PC-3 (cell line): ENCODE results near the gene MPST. TPM values are rescaled to one million over a fixed set of nuclear protein-coding genes. Genes with fewer than 3 reads are reported as not detected.

ENCODE experiments used
- ATAC-seq: fragments of 200-7000 bp; cut with Tn5 transposase; 2 replicates; pipeline ENCODE4 v1.9.1; 2020; ENCODE audit warnings: mild to moderate bottlenecking, moderate library complexity
- BruUV-seq: library from RNA; stranded (reverse); fragments of 400-500 nt; replicated peaks from 2 replicates; lab custom pipeline; 2021; lab: Mats Ljungman, UMichigan
- CTCF ChIA-PET: fragments of 300-600 bp; sonication (Branson Sonifier 250); formaldehyde crosslinking; loops from one replicate; lab custom pipeline; 2022; ENCODE audit warnings: antibody characterized with exemption; lab: Charles Lee
- POLR2A ChIA-PET: fragments of 300-600 bp; sonication (Branson Sonifier 250); formaldehyde crosslinking; loops from one replicate; lab custom pipeline; 2022; ENCODE audit warnings: antibody characterized with exemption; ENCODE audit not compliant: unreplicated experiment; lab: Charles Lee
- DNase-seq: peaks from one replicate; pipeline ENCODE4 v3.0.0-alpha.2; 2015
- H2AFZ ChIP-seq: fragments of 300-600 bp; sonication (generic); 2 replicates; pipeline ENCODE4 v1.6.0; 2016; ENCODE audit warnings: antibody characterized with exemption, low read length
- H3F3A ChIP-seq: fragments of 300-600 bp; sonication (generic); one replicate; pipeline ENCODE4 v1.6.0; 2017; ENCODE audit warnings: antibody characterized with exemption, low read length, control low read depth, mild to moderate bottlenecking; ENCODE audit not compliant: unreplicated experiment
- H3K27ac ChIP-seq: fragments of 300-600 bp; sonication (generic); 2 replicates; pipeline ENCODE4 v1.5.1; 2016; ENCODE audit warnings: mild to moderate bottlenecking, low read length
- H3K27me3 ChIP-seq: fragments of 300-600 bp; sonication (generic); 2 replicates; pipeline ENCODE4 v1.6.1; 2016; ENCODE audit warnings: low read length, mixed read lengths
- H3K36me3 ChIP-seq: fragments of 300-600 bp; sonication (generic); 2 replicates; pipeline ENCODE4 v1.6.1; 2016; ENCODE audit warnings: low read depth, mixed run types, low read length, mixed read lengths
- H3K4me1 ChIP-seq: fragments of 300-600 bp; sonication (generic); 2 replicates; pipeline ENCODE4 v1.5.1; 2016; ENCODE audit warnings: low read length; ENCODE audit not compliant: insufficient read depth
- H3K4me2 ChIP-seq: fragments of 300-600 bp; sonication (generic); 2 replicates; pipeline ENCODE4 v1.6.0; 2016; ENCODE audit warnings: low read length
- H3K4me3 ChIP-seq: fragments of 300-600 bp; sonication (generic); 2 replicates; pipeline ENCODE4 v1.5.1; 2016; ENCODE audit warnings: mild to moderate bottlenecking, low read length, mixed read lengths
- H3K79me2 ChIP-seq: fragments of 300-600 bp; sonication (generic); 2 replicates; pipeline ENCODE4 v1.6.1; 2017; ENCODE audit warnings: low read length, mixed read lengths
- H3K9ac ChIP-seq: fragments of 300-600 bp; sonication (generic); 2 replicates; pipeline ENCODE4 v1.6.0; 2016; ENCODE audit warnings: mild to moderate bottlenecking, low read length
- H3K9me2 ChIP-seq: fragments of 300-600 bp; sonication (generic); replicated peaks from 2 replicates; pipeline ENCODE4 v1.6.1; 2016; ENCODE audit warnings: mixed run types, low read length, mixed read lengths
- H3K9me3 ChIP-seq: fragments of 300-600 bp; sonication (generic); 2 replicates; pipeline ENCODE4 v1.6.1; 2016; ENCODE audit warnings: low read length, mixed read lengths
- H4K20me1 ChIP-seq: fragments of 300-600 bp; sonication (generic); 2 replicates; pipeline ENCODE4 v1.6.1; 2016; ENCODE audit warnings: low read length, mixed read lengths
- CTCF ChIP-seq: fragments of 300-600 bp; sonication (generic); conservative IDR thresholded peaks from 2 replicates; pipeline ENCODE4 v1.5.1; 2017; ENCODE audit warnings: antibody characterized with exemption, low read depth, mild to moderate bottlenecking, low read length
- EZH2 ChIP-seq: fragments of 300-600 bp; sonication (generic); IDR thresholded peaks from one replicate; pipeline ENCODE4 v1.6.1; 2017; ENCODE audit warnings: antibody characterized with exemption, mild to moderate bottlenecking, low read length; ENCODE audit not compliant: unreplicated experiment
- EZH2phosphoT487 ChIP-seq: fragments of 300-600 bp; sonication (generic); IDR thresholded peaks from 2 replicates; pipeline ENCODE4 v1.6.1; 2018; ENCODE audit warnings: mild to moderate bottlenecking, antibody characterized with exemption, low read length, borderline replicate concordance
- intact Hi-C: fragments of 100-400 bp; cut with micrococcal nuclease; formaldehyde crosslinking; loops from 2 replicates; pipeline ENCODE4 v1.9.0; 2023
- total RNA-seq: library from RNA; depleted of rRNA; stranded (reverse); fragments of >200 nt; gene quantifications from 2 replicates; pipeline ENCODE4 v1.2.3, GENCODE V29; 2014

The MPST gene
- total RNA-seq, 1 experiment from 2014 or later = 97.0 TPM

- peaks cover 32% of the 10 kb centered on the region for H3K4me1 ChIP-seq
- H3K27me3 ChIP-seq = no peaks in the 10 kb centered on the region
- H3F3A ChIP-seq = no peaks in the 10 kb centered on the region
- H3K4me3 ChIP-seq = no peak overlapping the region
- intact Hi-C loops = no loop called here
- H4K20me1 ChIP-seq = no peaks in the 10 kb centered on the region
- DNase-seq (no peak), ATAC-seq (no peak)
- H3K4me2 ChIP-seq = no peak overlapping the region
- BruUV-seq = no TSS peak
- H3K9me3 ChIP-seq = no peaks in the 10 kb centered on the region
- TF ChIP-seq EZH2phosphoT487 (no peak), CTCF (no peak), EZH2 (no peak)
- CTCF ChIA-PET = no interaction called here
- no peaks in the 10 kb centered on the region for H3K79me2 ChIP-seq
- POLR2A ChIA-PET = interaction anchor here (0.6 kb wide), 1 partner anchor 228 kb away, joined by 6 read pairs; no protein-coding TSS in a partner anchor
- H3K9ac ChIP-seq = no peak overlapping the region
- H3K9me2 ChIP-seq = no peaks in the 10 kb centered on the region
- H3K36me3 ChIP-seq = no peaks in the 10 kb centered on the region
- no peak overlapping the region for H3K27ac ChIP-seq
- H2AFZ ChIP-seq = no peak overlapping the region
These were observed 17.3 kb downstream of the MPST start for GRCh38 chr22:37036655-37037377.

- Histone ChIP-seq H3K9me2 (no peaks in the 10 kb centered on the region), H3K4me3 (no peak overlapping the region), H3K4me1 (peaks cover 23% of the 10 kb centered on the region), H3K27ac (no peak overlapping the region), H4K20me1 (no peaks in the 10 kb centered on the region), H3K9me3 (no peaks in the 10 kb centered on the region), H3K79me2 (no peaks in the 10 kb centered on the region), H3F3A (no peaks in the 10 kb centered on the region), H3K36me3 (no peaks in the 10 kb centered on the region), H3K9ac (no peak overlapping the region), H2AFZ (no peak overlapping the region), H3K27me3 (no peaks in the 10 kb centered on the region), H3K4me2 (no peak overlapping the region)
- no TSS peak for BruUV-seq
- TF ChIP-seq EZH2phosphoT487 (no peak), EZH2 (no peak), CTCF (no peak)
- ATAC-seq (no peak), DNase-seq (no peak)
- intact Hi-C loops = no loop called here
- CTCF ChIA-PET = no interaction called here
- POLR2A ChIA-PET = no interaction called here
These were observed 18.1 kb downstream of the MPST start for GRCh38 chr22:37037669-37038068.

GRCh38 chr22:37039466-37039865, 19.9 kb downstream of the MPST start:
- TF ChIP-seq CTCF (no peak), EZH2phosphoT487 (no peak), EZH2 (no peak)
- POLR2A ChIA-PET = no interaction called here
- no peaks in the 10 kb centered on the region for H3K79me2 ChIP-seq
- DNase-seq (no peak), ATAC-seq (no peak)
- no peaks in the 10 kb centered on the region for H3K9me2 ChIP-seq
- no peaks in the 10 kb centered on the region for H3F3A ChIP-seq
- H2AFZ ChIP-seq = no peak overlapping the region
- no peaks in the 10 kb centered on the region for H3K36me3 ChIP-seq
- no peak overlapping the region for H3K4me2 ChIP-seq
- no peak overlapping the region for H3K9ac ChIP-seq
- no peaks in the 10 kb centered on the region for H3K9me3 ChIP-seq
- H3K4me3 ChIP-seq = no peak overlapping the region
- no peaks in the 10 kb centered on the region for H3K27me3 ChIP-seq
- H3K27ac ChIP-seq = no peak overlapping the region
- intact Hi-C loops = no loop called here
- no peaks in the 10 kb centered on the region for H4K20me1 ChIP-seq
- no TSS peak for BruUV-seq
- CTCF ChIA-PET = no interaction called here
- peaks cover 15% of the 10 kb centered on the region for H3K4me1 ChIP-seq
